ENCODE measurements around the gene GSE1. TPM values are rescaled to one million over a fixed set of nuclear protein-coding genes. Genes with fewer than 3 reads are reported as not detected.
A peak's percentile ranks its signal among the peaks of the same experiment; 100 is the strongest.

GSE1 gene
- total and polyA plus RNA-seq, 4 donors: 20.3 to 40.6 (median 30.7) TPM

DNA sequence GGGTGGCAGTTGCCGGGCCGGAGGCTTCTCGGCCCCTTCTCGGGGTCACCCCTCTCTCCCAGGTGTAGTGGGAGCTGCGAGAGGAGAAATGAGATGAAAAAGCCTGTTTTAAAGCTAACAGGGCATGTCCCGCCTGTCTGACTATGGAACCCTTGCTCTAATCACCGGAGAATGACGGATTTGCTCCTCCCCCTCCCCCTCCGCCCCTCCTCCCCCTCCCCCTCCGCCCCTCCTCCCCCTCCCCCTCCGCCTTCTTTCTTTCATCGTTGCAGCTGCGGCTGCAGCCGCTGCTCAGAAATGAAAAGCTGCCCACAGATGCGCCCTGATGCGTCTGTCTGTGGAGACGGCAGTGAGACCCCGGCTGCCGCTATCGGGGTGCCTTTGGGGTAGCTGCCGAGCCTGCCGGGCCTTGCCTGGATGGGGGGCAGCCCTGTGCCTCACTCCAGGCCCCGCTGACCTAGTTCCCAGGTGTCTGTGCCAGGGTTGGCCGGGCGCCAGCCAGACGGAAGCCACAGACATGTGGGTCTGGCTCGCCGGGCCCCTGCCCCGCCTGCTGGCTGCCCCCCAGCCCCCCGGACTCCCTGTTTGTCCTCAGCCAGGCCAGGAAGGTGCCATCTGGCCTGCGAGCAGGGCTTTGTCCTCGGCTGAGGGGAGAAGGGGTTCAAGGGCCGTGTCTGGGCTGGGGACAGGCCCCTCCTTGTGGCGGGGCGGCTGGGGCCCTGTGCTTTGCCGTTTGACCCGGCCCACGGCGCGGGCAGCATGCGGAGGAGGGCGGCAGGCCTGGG is 37.9 kb downstream of the GSE1 start:
- peaks cover 58% of the 10 kb centered on the region for H3K4me1 ChIP-seq (ENCODE audit: control insufficient read depth, insufficient read depth, low read length)
- peaks cover 83% of the 10 kb centered on the region for H3K36me3 ChIP-seq (ENCODE audit: control insufficient read depth, insufficient read depth, low read length)
- WGBS (ENCODE audit: insufficient coverage): 23% methylated on average over 33 of the region's 42 CpGs
- no peaks in the 10 kb centered on the region for H3K27me3 ChIP-seq (ENCODE audit: control insufficient read depth, insufficient read depth, low read length)
- peak overlapping the region; percentile 64 for H3K27ac ChIP-seq (ENCODE audit: low read depth, low read length)
- H3K4me3 ChIP-seq (ENCODE audit: low read depth, low read length): no peak overlapping the region
- peak in 2 of 6 donors; percentile 82 to 85 for DNase-seq (ENCODE audit: low read depth in 4 of 6, low spot score in 6 of 6)
- no peaks in the 10 kb centered on the region for H3K9me3 ChIP-seq (ENCODE audit: control insufficient read depth, insufficient read depth, low read length)

DNA sequence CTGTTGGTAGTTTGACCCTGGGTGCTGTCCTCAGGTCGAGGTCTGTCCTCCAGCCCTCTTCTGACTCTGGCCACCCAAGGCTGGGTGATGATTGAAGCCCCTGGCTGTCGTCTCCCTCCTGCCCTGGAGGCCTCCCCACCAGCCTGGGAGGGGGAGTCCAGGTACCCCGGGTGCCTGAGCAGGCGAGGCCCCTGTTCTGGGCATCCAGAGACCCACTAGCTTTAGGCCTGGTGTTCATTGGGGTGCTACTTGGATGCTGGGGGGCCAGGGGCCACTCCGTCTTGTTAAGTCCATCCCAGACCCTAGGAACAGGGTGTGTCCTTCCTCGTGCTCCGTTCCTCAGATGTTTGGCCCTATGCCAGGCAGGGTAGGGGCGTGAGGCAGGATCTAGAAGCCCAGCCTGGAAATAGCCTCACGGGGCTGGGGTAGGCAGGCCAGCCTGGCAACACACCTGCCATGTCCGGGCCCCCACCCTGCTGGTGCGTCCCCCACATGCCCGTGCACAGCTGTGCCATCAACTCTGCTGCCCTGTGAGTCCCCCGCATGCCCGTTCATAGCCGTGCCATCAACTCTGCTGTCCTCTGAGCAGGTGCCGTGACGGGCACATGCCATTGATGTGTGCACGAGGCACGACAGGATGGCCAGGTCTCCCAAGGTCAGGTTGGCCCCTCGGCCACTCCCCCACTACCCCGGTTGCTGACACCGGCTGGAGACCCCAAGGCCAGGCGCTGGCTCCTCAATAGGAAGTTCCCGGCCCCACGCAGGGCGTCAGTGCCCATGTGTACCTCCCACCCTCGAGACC is 38.7 kb downstream of the GSE1 start:
- Histone ChIP-seq H3K4me1 (ENCODE audit: control insufficient read depth, insufficient read depth, low read length) (peaks cover 64% of the 10 kb centered on the region), H3K36me3 (ENCODE audit: control insufficient read depth, insufficient read depth, low read length) (peaks cover 83% of the 10 kb centered on the region), H3K27me3 (ENCODE audit: control insufficient read depth, insufficient read depth, low read length) (no peaks in the 10 kb centered on the region), H3K4me3 (ENCODE audit: low read depth, low read length) (no peak overlapping the region), H3K27ac (ENCODE audit: low read depth, low read length) (peak overlapping the region; percentile 64), H3K9me3 (ENCODE audit: control insufficient read depth, insufficient read depth, low read length) (no peaks in the 10 kb centered on the region)
- peak in 2 of 6 donors; percentile 50 to 64 for DNase-seq (ENCODE audit: low read depth in 4 of 6, low spot score in 6 of 6)
- WGBS (ENCODE audit: insufficient coverage): 40% methylated on average over 26 of the region's 27 CpGs

DNA sequence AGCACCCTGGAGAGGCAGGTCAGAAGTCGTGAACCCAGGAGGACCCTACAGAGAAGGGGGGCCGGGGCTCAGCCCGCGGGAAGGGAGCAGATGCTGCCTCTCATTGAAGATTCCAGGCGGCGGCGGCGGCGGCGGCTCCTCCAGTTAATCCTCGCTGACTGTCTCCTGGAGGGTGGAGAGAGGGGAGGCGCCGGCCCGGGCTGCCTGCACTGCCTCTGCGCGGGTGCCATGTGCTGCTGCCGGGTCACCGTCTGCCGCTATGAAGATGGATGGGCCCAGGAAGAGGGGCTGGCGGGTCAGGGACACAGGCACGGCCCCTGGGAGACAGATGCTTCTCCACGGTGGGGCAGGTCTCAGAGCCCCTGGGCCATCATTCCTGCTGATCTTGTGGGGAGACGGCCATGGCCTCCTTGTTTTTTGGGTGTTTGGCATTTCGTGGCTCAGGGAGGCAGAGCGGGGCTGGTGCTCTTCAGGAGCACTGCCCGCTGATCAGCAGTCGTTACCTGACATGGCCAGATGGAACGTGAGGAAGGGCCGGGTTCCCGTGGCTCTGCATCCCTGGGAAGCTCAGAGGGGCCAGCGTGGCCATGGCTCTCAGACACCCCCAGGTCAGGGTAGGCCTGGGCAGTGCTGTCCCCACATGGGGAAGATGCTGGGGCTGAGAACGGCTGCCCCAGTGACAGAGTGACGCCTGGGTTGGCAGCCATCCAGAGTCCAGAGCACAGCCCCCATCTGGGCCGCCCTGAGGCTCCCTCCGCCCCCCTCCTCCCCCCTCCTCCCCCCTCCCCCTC is 39.5 kb downstream of the GSE1 start:
- Histone ChIP-seq H3K4me3 (ENCODE audit: low read depth, low read length) (no peak overlapping the region), H3K36me3 (ENCODE audit: control insufficient read depth, insufficient read depth, low read length) (peaks cover 83% of the 10 kb centered on the region), H3K4me1 (ENCODE audit: control insufficient read depth, insufficient read depth, low read length) (peaks cover 72% of the 10 kb centered on the region), H3K9me3 (ENCODE audit: control insufficient read depth, insufficient read depth, low read length) (no peaks in the 10 kb centered on the region), H3K27ac (ENCODE audit: low read depth, low read length) (peak overlapping the region; percentile 53), H3K27me3 (ENCODE audit: control insufficient read depth, insufficient read depth, low read length) (no peaks in the 10 kb centered on the region)
- DNase-seq (ENCODE audit: low read depth in 4 of 6, low spot score in 6 of 6): peak in 2 of 6 donors; percentile 86 to 88
- 18% methylated on average over 32 of the region's 35 CpGs for WGBS (ENCODE audit: insufficient coverage)

DNA sequence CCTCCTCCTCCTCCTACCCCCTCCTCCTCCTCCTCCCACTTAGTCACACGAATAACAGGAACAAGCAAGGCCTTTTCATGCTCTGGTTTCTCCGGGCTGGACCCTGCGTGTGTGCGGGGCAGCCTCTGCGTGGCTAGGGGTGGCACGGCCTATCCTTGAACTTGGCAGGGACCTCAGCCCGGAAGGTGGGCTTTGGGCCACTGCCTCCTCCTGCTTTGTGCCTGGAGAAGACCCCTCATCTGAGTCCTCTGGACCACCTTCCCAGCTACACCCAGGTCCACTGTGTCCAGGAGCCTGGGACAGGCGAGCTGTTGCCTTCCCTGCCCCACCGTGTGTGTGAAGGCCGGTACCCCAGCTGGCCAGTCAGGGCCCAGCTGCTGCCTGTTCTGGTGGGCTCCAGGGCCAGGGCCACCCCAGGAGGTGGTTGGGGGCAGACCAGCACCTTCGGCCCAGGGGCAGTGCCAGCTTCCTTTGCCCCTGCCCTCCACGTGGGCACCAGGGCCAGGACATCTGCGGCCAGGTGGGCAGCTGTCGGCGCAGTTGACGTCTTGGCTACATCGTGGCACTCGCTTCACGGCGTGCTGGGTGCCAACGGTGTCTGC is 40.3 kb downstream of the GSE1 start:
- Histone ChIP-seq H3K27ac (ENCODE audit: low read depth, low read length) (no peak overlapping the region), H3K9me3 (ENCODE audit: control insufficient read depth, insufficient read depth, low read length) (no peaks in the 10 kb centered on the region), H3K4me1 (ENCODE audit: control insufficient read depth, insufficient read depth, low read length) (peaks cover 78% of the 10 kb centered on the region), H3K36me3 (ENCODE audit: control insufficient read depth, insufficient read depth, low read length) (peaks cover 83% of the 10 kb centered on the region), H3K27me3 (ENCODE audit: control insufficient read depth, insufficient read depth, low read length) (no peaks in the 10 kb centered on the region), H3K4me3 (ENCODE audit: low read depth, low read length) (no peak overlapping the region)
- 62% methylated on average over 21 of the region's 21 CpGs for WGBS (ENCODE audit: insufficient coverage)
- DNase-seq (ENCODE audit: low read depth in 4 of 6, low spot score in 6 of 6): no peak

DNA sequence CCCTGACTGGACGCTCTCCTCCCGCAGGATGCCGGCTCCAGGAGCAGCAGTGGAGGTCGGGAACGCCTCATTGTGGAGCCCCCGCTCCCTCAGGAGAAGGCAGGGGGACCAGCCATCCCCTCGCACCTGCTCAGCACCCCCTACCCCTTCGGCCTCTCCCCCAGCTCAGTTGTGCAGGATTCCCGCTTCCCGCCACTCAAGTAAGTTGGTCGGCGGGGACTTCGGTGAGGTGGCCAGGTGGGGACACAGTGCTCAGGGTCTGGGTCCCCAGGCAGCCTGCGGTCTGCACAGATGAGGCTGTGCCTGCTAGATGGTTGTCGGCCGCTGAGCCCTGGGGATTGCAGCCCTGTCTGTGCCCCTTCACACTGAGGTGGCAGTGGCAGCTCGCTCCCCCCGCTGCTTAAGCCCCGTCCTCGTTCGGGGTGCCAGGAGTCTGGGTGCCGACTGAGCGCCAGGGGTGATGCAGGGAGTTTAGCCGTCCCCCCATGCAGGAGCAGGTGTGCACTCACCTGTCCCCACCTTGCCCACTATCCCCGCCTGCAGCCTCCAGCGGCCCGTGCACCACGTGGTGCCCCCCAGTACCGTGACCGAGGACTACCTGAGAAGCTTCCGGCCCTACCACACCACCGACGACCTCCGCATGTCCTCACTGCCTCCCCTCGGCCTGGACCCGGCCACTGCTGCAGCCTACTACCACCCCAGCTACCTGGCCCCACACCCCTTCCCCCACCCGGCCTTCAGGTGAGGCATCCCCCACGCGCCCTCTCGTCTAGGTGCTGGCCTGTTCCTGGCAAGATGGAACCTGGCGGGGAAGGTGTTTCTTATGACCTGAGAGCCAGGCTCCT is 41.4 kb downstream of the GSE1 start:
- WGBS (ENCODE audit: insufficient coverage): 94% methylated on average over 35 of the region's 41 CpGs
- no peaks in the 10 kb centered on the region for H3K27me3 ChIP-seq (ENCODE audit: control insufficient read depth, insufficient read depth, low read length)
- H3K9me3 ChIP-seq (ENCODE audit: control insufficient read depth, insufficient read depth, low read length): no peaks in the 10 kb centered on the region
- peaks cover 85% of the 10 kb centered on the region for H3K36me3 ChIP-seq (ENCODE audit: control insufficient read depth, insufficient read depth, low read length)
- H3K27ac ChIP-seq (ENCODE audit: low read depth, low read length): no peak overlapping the region
- no peak overlapping the region for H3K4me3 ChIP-seq (ENCODE audit: low read depth, low read length)
- peaks cover 82% of the 10 kb centered on the region for H3K4me1 ChIP-seq (ENCODE audit: control insufficient read depth, insufficient read depth, low read length)
- no peak for DNase-seq (ENCODE audit: low read depth in 4 of 6, low spot score in 6 of 6)

DNA sequence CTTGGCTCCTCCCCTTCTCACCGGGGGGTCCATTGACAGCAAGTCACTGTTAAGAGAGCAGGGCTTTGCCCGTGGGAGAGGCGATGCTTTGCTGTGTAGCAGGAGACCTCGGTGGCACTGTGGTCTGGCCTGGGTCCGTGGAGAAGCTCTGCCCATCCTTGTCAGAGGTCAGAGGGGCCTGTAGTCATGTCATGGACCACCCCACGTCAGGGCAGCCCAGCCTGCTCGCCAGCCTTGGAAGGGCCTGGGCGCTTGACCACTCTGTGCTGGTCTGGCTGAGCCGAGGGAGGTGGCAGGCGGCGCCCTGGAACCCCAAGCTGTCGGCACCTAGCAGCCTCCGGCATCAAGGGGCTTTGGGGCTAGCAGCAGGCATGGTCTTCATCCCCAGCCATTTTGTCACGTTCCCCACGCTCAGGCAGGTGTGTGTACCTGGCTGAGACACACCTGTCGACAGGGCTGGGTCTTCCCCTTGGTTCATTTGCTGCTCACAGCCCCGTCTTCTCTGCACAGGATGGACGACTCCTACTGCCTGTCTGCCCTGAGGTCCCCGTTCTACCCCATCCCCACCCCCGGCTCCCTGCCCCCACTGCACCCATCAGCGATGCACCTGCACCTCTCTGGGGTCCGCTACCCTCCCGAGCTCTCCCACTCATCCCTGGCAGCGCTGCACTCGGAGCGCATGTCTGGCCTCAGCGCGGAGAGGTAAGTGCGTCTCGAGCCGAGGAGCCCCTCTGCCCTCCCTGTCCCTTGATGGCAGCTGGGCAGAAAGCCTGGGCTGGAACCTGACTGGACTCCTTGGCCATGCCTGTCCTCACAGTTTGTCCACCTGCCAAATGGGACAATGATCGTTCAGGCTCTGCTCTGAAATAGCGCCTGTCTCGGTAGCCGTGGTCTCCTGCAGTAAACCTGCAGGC is 42.4 kb downstream of the GSE1 start:
- H3K27ac ChIP-seq (ENCODE audit: low read depth, low read length): no peak overlapping the region
- 90% methylated on average over 35 of the region's 35 CpGs for WGBS (ENCODE audit: insufficient coverage)
- DNase-seq (ENCODE audit: low read depth in 4 of 6, low spot score in 6 of 6): no peak
- peaks cover 81% of the 10 kb centered on the region for H3K4me1 ChIP-seq (ENCODE audit: control insufficient read depth, insufficient read depth, low read length)
- no peaks in the 10 kb centered on the region for H3K9me3 ChIP-seq (ENCODE audit: control insufficient read depth, insufficient read depth, low read length)
- H3K4me3 ChIP-seq (ENCODE audit: low read depth, low read length): no peak overlapping the region
- peaks cover 83% of the 10 kb centered on the region for H3K36me3 ChIP-seq (ENCODE audit: control insufficient read depth, insufficient read depth, low read length)
- H3K27me3 ChIP-seq (ENCODE audit: control insufficient read depth, insufficient read depth, low read length): no peaks in the 10 kb centered on the region

DNA sequence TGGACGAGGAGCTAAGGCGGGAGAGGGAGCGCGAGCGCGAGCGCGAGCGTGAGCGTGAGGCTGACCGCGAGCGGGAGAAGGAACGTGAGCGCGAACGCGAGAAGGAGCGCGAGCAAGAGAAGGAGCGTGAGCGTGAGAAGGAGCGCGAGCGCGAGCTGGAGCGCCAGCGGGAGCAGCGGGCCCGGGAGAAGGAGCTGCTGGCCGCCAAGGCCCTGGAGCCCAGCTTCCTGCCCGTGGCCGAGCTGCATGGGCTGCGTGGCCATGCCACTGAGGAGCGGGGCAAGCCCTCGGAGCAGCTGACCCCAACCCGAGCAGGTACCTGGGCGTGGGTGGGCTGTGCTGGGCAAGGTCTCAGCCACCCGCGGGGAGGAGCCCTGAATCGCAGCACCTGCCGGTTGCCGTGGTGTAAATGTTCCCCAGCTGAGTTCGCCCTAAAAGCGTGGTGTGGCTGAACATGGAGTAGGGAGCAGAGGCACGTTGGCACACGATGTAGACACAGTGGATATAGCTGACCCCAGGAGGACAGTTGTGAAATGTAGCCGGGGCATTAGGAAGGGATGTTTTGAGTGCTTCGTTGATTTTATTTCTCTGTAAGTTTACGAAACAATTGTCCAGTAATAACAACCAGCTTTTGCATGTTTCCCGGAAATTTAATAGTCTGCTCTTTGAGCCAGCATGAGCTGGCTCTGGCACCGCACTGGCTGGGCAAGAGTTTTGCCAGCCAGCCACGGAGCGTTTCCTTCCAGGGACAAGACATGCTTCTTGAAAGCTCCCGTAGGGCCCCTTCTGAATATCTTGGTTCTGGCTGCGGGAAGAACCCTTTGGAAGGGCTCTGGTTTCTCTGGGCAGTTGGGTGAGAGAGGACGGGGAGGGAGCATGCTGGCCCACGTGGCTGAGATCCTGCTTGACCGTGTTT is 43.5 kb downstream of the GSE1 start:
- Histone ChIP-seq H3K4me1 (ENCODE audit: control insufficient read depth, insufficient read depth, low read length) (peaks cover 81% of the 10 kb centered on the region), H3K36me3 (ENCODE audit: control insufficient read depth, insufficient read depth, low read length) (peaks cover 84% of the 10 kb centered on the region), H3K27ac (ENCODE audit: low read depth, low read length) (no peak overlapping the region), H3K9me3 (ENCODE audit: control insufficient read depth, insufficient read depth, low read length) (no peaks in the 10 kb centered on the region), H3K4me3 (ENCODE audit: low read depth, low read length) (no peak overlapping the region), H3K27me3 (ENCODE audit: control insufficient read depth, insufficient read depth, low read length) (no peaks in the 10 kb centered on the region)
- DNase-seq (ENCODE audit: low read depth in 4 of 6, low spot score in 6 of 6): no peak
- WGBS (ENCODE audit: insufficient coverage): 88% methylated on average over 55 of the region's 59 CpGs
